NCI-H2171 treated with DMSO at 0.1 percent for 48 hours (cell line): ENCODE measurements around the gene GLG1.
A peak's percentile ranks its signal among the peaks of the same experiment; 100 is the strongest.
"Not testable (repeated sequence)": the region's sequence is repeated elsewhere in the genome, so short reads cannot be mapped to it uniquely, and the experiment has no call there.

ENCODE experiments used
- DNase-seq: peaks from one replicate; lab custom pipeline; 2025; lab: John Stamatoyannopoulos, UW

GLG1 gene

GRCh38 chr16:74443624-74444346 lies 163.1 kb downstream of the GLG1 start:
- not testable (repeated sequence) for DNase-seq

- no peak for DNase-seq
These were observed 167.2 kb downstream of the GLG1 start for GRCh38 chr16:74439685-74440084.

- no peak for DNase-seq
These were observed 168.4 kb downstream of the GLG1 start for GRCh38 chr16:74438492-74438979.

GRCh38 chr16:74431516-74431915 lies 175.4 kb downstream of the GLG1 start:
- DNase-seq, result no peak

GRCh38 chr16:74430036-74430712 lies 176.7 kb downstream of the GLG1 start:
- DNase-seq, result peak; percentile 60

- DNase-seq, result not testable (repeated sequence)
These were observed 178.4 kb downstream of the GLG1 start for GRCh38 chr16:74428493-74428892.

DNA sequence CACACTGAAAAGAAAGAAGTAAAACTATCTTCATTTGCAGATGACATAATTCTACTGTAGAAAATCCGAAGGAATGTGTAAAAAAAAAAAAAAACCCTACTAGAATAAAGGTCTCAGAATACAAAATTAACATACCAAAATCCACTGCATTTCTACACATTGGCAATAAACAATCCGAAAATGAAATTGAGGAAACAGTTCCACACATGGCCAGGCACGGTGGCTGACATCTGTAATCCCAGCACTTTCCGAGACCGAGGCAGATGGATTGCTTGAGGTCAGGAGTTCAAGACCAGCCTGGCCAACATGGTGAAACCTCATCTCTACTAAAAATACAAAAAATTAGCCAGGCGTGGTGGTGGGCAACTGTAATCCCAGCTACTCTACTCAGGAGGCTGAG lies 181.2 kb downstream of the GLG1 start:
- not testable (repeated sequence) for DNase-seq

GRCh38 chr16:74423721-74424120 lies 183.2 kb downstream of the GLG1 start:
- DNase-seq, result not testable (repeated sequence)

- DNase-seq, result not testable (repeated sequence)
These were observed 184.8 kb downstream of the GLG1 start for GRCh38 chr16:74422086-74422485.

DNA sequence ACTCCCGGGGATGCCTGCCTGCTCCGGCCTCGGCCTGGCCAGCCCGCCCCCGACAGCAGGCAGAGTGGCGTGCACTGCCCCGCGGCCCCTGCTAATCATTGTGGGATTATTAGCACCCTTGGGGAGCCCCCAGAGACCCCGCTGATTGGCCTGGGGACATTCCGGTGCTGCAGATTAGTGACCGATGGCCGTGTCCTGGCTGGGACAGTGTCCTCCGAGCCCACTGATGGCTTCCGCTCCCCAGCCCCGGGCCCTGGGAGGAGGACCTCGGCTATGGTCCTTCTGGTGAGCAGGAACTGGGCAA lies 185.5 kb downstream of the GLG1 start:
- DNase-seq, result not testable (repeated sequence)

GRCh38 chr16:74420612-74421481 lies 186.1 kb downstream of the GLG1 start, which contains the start of gene CLEC18B:
Gene CLEC18B, minus strand, starts transcription at chr16:74421478. Its CDS starts 208 bp downstream, at chr16:74421270.
- not testable (repeated sequence) for DNase-seq

DNA sequence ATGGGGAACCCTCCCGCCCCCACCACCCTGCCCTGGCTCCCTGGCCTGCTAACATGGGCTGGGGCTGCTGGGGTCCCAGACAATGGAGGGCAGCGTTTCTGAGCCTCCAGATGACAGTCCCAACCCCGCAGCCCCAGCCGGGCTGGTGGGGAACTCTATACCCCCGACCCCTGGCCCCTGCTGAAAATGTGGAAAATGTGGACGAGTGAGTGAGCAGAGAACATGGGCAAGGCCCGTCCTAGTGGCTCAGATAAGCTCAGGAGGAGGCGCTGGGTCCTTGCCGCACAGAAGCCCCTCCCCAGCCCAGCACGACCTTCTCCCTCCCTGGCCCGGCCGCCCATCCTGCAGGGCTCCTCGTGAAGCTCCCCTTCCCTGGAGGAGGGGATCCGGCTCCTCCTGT lies 187.1 kb downstream of the GLG1 start:
- not testable (repeated sequence) for DNase-seq

GRCh38 chr16:74417897-74418296 lies 189.0 kb downstream of the GLG1 start:
- not testable (repeated sequence) for DNase-seq

- DNase-seq, result not testable (repeated sequence)
These were observed 193.0 kb downstream of the GLG1 start for GRCh38 chr16:74413920-74414319.

- peak; percentile 24 for DNase-seq
These were observed 193.4 kb downstream of the GLG1 start for GRCh38 chr16:74413485-74413884.

DNA sequence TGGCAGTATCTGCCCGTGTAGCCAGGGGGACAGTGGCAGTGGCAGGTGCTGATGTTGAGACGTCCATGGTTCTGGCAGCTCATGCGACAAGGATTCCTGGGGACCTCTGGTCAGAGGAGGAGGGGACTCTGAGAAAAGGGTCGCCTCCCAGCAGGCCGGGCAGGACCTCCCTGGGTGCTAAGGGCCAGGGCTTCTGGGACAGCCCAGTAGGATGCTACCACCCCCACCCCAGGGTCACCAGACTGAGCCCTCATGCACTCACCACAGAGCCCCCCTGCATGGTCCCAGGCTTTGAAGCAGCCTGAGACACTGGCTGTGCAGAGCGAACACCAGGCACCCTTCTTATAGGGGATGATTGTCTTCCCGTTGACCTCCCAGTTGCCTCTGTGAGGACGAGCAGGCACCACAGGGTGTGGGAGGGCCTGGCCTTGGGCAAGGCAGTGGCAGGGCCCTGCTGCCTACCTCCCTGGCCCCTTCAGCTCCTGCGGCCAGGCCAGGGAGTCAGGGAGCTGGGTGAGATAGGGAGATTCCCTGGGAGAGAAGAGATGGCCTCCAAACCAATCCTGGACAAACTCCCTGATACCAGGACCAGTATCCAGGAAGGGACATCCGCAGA lies 194.0 kb downstream of the GLG1 start:
- DNase-seq, result not testable (repeated sequence)

GRCh38 chr16:74412138-74412774 lies 194.7 kb downstream of the GLG1 start:
- DNase-seq, result not testable (repeated sequence)

DNA sequence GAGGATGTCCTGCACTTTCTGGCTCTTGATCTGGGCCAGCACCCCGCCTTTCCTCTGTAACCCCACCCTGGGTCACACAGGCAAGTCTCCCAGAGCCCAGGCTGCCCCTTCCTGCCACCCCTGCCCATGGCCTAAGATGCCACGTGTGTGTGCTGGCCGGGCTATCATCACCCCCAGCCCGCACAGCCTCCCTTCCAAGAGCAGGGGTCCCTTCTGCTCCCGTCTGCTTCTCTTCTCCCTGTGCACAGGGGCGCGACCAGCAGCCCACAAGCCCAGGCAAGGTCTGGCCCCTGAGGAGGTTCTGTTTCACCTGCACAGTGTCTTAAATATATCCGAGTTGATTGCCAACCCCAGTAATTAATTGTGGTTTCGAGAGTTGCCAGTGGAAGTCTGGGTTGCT lies 195.9 kb downstream of the GLG1 start:
- DNase-seq, result peak; percentile 16

DNA sequence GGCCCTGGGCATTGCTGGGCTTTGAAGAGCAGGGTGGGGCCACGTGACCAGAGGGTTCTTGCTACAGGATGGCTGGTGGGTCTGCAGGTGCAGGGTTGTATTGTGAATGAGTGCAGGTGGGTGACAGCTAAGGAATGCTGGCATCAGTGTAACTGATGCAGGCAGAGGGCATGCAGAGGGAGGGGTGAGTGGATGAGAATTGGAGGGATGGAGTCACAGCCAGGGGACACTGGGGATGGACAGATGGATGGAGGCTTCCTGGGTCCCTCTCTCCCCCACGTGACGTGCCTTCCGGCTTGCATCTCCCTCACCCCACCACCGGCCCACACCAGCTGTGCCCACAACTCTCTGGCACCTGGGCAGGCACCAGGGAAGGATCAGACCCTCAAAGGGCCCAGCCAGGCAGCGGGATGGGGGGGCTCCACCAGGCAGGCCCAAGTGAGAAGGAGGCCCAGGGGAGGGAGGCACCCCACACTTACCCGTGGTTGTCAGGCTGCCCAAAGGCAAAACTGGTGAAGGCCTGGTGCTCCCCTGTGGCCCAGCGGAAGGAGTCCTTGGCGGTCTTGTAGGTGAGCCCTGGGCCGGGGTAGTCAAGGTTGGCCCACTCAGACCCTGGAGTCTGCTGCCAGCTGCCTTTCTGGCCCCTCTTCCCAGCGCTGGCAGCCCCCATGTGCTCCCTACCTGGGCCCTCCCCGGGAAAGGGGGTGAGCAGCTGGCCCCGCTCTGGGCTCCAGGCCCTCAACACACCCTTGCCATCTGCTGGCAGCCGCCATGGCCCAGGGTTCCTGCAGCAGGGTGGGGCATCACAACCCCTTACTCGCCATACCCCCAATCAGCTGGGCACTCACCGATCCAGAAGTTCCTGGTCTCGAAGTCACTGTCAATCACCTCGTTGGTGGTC lies 196.6 kb downstream of the GLG1 start:
- DNase-seq, result not testable (repeated sequence)
